Mammary epithelial cell (primary cell): ENCODE results near the gene LRP6.

Experiments used
- CTCF ChIP-seq, 2 donors: IDR thresholded peaks in 1 of 2; conservative IDR thresholded peaks in 1 of 2; 2 replicates each; pipeline ENCODE4 v1.5.1; 2011 to 2012; ENCODE audit warnings: inconsistent platforms in 2 of 2, low read length in 2 of 2, mild to moderate bottlenecking in 2 of 2, control low read depth in 1 of 2, low read depth in 1 of 2; ENCODE audit not compliant: insufficient read depth in 1 of 2; ENCODE audit errors: extremely low read depth in 1 of 2
- EZH2 ChIP-seq: IDR thresholded peaks from 2 replicates; pipeline ENCODE4 v1.6.1; 2012; ENCODE audit warnings: low read length, inconsistent platforms, borderline replicate concordance

GRCh38 chr12:12263909-12264308 is 2.9 kb downstream of the LRP6 start:
- no peak for TF ChIP-seq EZH2
- no peak for TF ChIP-seq CTCF (conservative IDR thresholded peaks at IDR 0.05 in 1 of 2, IDR thresholded peaks at IDR 0.05 in 1 of 2; ENCODE audit: extremely low read depth in 1 of 2, insufficient read depth in 1 of 2, low read depth in 1 of 2, low read length in 2 of 2)
